GM18873 (cell line): ENCODE measurements around the gene MRPL27.

ENCODE experiments used
- ATAC-seq: cut with Tn5 transposase; IDR thresholded peaks from one replicate; pipeline ENCODE4 v1.9.1; 2021; ENCODE audit warnings: mild to moderate bottlenecking, moderate library complexity, moderate number of reproducible peaks; ENCODE audit not compliant: unreplicated experiment, low FRiP score

The MRPL27 gene

GRCh38 chr17:50388728-50389127 is 15.7 kb upstream of the MRPL27 start:
- no peak for ATAC-seq

GRCh38 chr17:50386510-50386909 is 13.5 kb upstream of the MRPL27 start:
- no peak for ATAC-seq

GRCh38 chr17:50382931-50383330 is 9.9 kb upstream of the MRPL27 start:
- no peak for ATAC-seq

- no peak for ATAC-seq
Observed at GRCh38 chr17:50381920-50382319, 8.9 kb upstream of the MRPL27 start.

- no peak for ATAC-seq
Observed at GRCh38 chr17:50381260-50381815, 8.4 kb upstream of the MRPL27 start.

GRCh38 chr17:50380369-50381259 is 7.6 kb upstream of the MRPL27 start:
- no peak for ATAC-seq

- no peak for ATAC-seq
Observed at GRCh38 chr17:50379351-50380132, 6.6 kb upstream of the MRPL27 start.

GRCh38 chr17:50375858-50376538 is 3.0 kb upstream of the MRPL27 start:
- no peak for ATAC-seq

- ATAC-seq: no peak
Observed at GRCh38 chr17:50373705-50374104, 721 bp upstream of the MRPL27 start.

GRCh38 chr17:50372222-50372757 is 694 bp downstream of the MRPL27 start:
- no peak for ATAC-seq

- no peak for ATAC-seq
Observed at GRCh38 chr17:50371526-50371925, 1.5 kb downstream of the MRPL27 start.

GRCh38 chr17:50370052-50370451 is 2.9 kb downstream of the MRPL27 start:
- ATAC-seq: no peak

GRCh38 chr17:50367401-50367800 is 5.6 kb downstream of the MRPL27 start:
- no peak for ATAC-seq

- ATAC-seq: no peak
Observed at GRCh38 chr17:50365649-50366393, 7.2 kb downstream of the MRPL27 start.

GRCh38 chr17:50365165-50365564 is 7.8 kb downstream of the MRPL27 start:
- no peak for ATAC-seq

GRCh38 chr17:50364715-50365114 is 8.3 kb downstream of the MRPL27 start:
- ATAC-seq: no peak

GRCh38 chr17:50364061-50364458 is 8.9 kb downstream of the MRPL27 start:
- ATAC-seq: no peak

- no peak for ATAC-seq
Observed at GRCh38 chr17:50363217-50364060, 9.5 kb downstream of the MRPL27 start.

- ATAC-seq: no peak
Observed at GRCh38 chr17:50362661-50363060, 10.3 kb downstream of the MRPL27 start.
